Activated T-cell treated with anti-CD3 and anti-CD28 coated beads, Interleukin-2, amount 50 U/mL, for 48 hours (primary cell): Measurements from ENCODE around the gene ARFIP1.
"Not testable (repeated sequence)": the region's sequence is repeated elsewhere in the genome, so short reads cannot be mapped to it uniquely, and the experiment has no call there.

Source experiments
- DNase-seq, 2 experiments: peaks; one replicate each; pipeline ENCODE4 v3.0.0-alpha.2; 2020

Gene ARFIP1, protein sequence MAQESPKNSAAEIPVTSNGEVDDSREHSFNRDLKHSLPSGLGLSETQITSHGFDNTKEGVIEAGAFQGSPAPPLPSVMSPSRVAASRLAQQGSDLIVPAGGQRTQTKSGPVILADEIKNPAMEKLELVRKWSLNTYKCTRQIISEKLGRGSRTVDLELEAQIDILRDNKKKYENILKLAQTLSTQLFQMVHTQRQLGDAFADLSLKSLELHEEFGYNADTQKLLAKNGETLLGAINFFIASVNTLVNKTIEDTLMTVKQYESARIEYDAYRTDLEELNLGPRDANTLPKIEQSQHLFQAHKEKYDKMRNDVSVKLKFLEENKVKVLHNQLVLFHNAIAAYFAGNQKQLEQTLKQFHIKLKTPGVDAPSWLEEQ

GRCh38 chr4:152779513-152780266, at the start of gene ARFIP1, which contains the start of gene TIGD4:
Gene ARFIP1 (plus strand): TSS chr4:152779954. CDS start chr4:152829634, 49,680 bp downstream.
Gene TIGD4 (minus strand): TSS chr4:152779730. CDS start chr4:152771004, 8,726 bp downstream.
- DNase-seq: peak; percentile 93 to 96

DNA sequence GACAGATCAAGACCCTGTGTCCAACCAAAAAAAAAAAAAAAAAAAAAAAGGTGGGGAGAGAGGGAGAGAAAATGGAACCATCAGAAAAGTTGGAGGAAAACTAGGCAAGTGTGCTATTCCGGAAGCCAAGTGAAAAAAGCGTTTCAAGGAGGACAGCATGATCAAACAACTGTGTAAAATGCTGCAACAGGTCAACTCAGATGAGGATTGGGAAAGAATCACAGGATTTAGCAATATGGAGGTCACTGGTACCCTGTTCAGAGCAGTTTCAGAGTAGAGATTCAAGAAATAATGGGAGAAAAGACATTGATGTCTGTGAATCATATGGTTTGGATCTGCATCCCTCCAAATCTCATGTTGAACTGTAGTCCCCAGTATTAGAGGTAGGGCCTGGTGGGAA, 47.8 kb upstream of the ARFIP1 start:
- no peak for DNase-seq

- DNase-seq: no peak
Measured at GRCh38 chr4:152734015-152734698, 45.6 kb upstream of the ARFIP1 start.

- no peak for DNase-seq
Measured at GRCh38 chr4:152734699-152735050, 45.1 kb upstream of the ARFIP1 start.

GRCh38 chr4:152735396-152735859, 44.3 kb upstream of the ARFIP1 start:
- DNase-seq: no peak

- DNase-seq: no peak
Measured at GRCh38 chr4:152735906-152736305, 43.8 kb upstream of the ARFIP1 start.

DNA sequence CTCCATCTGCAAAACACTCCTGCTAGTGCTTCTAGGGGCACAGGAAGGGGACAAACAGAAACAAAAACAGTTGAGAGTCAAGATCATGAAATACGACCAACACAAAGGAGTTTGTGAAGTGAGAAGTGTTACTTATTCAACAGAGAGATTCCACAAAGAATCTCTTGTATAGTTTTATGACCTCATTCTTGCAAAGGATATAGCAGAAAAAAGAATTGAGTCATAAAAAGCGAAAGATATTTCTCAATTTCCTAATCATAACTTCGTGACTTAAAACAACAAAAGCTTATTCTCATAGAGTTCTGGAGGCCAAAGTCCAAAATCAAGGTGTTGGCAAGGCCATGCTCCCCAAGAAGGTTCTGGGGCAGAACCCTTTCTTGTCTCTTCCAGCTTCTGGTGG, 40.9 kb upstream of the ARFIP1 start:
- DNase-seq: no peak

GRCh38 chr4:152747444-152747843, 32.3 kb upstream of the ARFIP1 start:
- DNase-seq: no peak

DNA sequence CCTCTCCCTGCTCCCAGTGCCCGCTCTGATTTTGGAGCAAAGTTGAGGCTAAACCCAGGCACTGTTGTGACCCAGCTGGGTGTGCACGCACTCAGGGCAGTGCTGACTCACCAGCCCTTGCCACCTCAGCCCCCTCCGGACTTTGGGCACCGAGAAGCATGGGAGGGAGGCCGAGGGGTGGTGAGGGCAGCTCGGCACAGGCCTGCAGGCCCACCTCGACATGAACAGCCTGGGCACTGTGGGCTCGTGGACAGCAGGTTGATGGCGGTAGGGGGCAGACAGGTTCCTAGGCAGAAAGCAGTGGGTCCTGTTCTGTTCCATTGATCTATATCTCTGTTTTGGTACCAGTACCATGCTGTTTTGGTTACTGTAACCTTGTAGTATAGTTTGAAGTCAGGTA, 31.1 kb upstream of the ARFIP1 start:
- DNase-seq: no peak

DNA sequence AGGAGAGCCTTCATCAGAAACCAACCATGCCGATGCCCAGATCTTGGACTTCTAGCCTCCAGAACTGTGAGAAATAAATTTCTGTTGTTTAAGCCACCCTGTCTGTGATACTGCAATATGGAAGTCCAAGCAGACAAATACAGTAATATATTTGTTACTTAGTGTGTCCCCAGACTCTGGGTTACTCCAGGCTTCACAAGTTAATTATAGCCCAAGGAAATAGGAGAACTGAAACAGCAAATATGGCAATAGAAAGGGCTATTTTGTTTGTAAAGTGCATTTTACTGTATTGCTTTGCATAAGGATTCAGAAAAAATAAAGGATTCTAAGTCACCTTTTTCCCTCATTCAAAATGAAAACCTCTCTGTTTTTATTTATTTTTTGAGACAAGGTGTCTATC, 16.0 kb upstream of the ARFIP1 start:
- no peak for DNase-seq

DNA sequence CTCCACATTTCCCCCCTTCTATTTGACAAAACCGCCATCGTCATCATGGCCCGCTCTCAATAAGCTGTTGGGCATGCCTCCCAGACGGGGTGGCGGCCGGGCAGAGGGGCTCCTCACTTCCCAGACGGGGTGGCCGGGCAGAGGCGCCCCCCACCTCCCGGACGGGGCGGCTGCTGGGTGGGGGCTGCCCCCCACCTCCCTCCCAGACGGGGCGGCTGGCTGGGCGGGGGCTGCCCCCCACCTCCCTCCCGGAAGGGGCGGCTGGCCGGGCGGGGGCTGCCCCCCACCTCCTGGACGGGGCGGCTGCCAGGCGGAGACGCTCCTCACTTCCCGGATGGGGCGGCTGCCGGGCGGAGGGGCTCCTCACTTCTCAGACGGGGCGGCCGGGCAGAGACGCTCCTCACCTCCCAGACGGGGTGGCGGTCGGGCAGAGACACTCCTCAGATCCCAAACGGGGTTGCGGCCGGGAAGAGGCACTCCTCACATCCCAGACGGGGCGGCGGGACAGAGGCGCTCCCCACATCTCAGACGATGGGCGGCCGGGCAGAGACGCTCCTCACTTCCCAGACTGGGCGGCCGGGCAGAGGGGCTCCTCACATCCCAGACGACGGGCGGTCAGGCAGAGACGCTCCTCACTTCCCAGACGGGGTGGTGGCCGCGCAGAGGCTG, 14.6 kb upstream of the ARFIP1 start:
- DNase-seq: not testable (repeated sequence)

DNA sequence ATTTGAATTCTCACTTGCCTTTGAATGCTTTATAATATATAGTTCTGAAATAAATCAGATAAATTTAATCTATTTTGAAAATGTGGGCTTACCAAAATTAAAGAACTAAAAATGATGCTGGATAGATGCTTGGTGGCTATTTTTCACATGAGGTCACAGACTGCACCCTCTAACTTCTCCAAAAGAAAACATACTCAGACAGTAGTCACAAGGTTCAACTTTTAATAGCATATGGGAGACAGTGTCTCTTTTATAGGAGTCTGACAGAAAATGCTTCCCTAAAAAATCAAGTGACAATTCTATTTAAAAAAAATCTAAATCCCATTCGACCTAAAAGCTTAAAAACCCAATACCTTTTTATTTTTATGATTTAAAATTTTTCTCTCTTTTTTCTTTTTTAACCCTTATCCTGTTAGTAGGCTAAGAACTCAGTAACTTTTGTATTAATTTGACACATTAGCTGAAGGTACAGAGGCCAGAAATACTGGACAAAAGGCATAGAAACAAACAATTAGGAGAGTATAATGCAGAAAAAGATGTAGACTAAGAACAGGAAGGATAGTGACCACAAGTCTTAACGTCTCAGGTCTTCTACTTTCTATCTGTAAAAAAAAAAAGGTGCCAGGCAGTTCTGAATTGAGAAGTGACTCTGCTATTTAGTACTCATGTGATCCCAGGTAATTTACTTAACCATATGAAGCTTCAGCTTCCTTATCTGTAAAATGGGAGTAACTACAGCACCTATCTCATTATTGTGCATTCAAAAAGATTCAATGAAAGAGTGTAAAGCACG, 7.8 kb upstream of the ARFIP1 start:
- DNase-seq: no peak

GRCh38 chr4:152773339-152773738, 6.4 kb upstream of the ARFIP1 start:
- DNase-seq: no peak

GRCh38 chr4:152773953-152774352, 5.8 kb upstream of the ARFIP1 start:
- no peak for DNase-seq

DNA sequence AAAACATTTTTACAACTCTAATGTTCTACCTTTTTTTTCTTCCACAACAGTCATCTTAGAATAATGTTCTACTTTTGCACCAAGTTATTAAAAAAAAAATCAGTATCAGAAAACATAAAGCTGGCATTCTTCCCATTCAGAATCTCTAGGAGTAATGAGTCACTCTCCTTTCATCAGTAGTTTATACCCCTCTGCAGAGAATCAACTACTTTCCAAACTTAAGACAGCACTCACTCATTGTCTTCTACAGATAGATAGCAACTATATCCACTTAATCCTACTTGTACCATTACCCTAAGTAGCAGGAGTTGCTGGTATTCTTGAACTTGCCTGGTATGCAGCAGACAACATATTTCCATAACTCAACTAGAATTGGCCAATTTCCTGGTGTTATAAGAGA, 3.4 kb upstream of the ARFIP1 start:
- no peak for DNase-seq

DNA sequence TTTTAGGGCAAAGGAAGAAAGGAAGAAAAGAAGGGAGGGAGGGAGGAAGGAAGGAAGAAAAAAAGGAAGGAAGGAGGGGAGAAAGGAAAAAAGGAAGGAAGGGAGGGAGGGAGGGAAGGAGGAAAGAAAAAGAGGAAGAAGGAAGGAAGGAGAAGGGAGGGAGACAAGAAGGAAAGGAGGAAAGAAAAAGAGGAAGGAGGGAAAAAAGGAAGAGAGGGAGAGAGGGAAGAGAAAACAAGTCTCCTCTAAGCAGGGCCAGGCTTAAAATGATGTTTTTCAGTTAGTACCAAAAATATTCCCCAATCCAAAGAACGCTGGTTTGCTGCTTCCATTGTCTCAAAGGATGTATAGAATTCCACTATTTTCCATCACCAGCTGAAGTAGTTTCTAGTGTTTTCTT, 2.3 kb upstream of the ARFIP1 start:
- DNase-seq: no peak

DNA sequence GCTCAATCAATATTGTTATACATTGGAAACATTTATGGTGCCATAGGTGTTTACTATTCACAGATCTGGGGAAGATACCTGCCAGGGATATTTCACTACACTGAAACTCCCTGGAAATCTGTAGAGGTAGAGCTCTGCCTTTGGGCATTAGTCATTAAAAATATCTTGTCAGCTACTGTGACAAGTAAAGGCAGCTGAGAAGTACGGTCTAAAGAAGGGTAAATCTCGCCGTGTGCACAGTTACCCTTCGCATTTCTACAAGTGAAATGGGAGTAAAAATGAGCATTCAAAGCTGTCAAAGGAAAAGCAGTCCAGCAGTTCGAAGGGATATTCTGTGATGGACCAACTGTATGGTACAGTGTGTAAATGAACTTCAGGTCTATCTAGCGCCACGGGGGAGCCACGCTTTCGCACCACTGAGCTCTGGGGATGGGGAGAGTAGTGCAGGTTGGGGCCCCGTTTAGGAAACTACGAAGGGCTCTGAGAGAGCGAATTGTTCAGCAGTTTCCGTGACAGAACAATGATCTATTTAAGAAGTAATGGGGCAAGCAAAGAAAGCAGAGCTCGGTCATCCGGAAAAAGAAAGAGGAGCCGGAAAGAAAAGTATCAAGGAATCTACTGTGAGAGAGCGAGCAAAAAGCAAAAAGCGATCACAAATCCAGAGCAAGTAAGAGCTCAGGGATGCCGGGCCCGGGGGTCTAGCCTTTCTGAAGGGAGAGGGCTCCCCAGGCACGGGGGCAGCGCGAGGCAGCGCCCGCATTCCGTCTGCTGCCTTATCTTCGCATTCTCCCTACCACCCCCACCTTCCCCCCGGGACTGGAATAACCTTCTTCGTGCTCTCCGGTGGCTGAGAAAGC, 870 bp upstream of the ARFIP1 start:
- peak; percentile 42 to 49 for DNase-seq

DNA sequence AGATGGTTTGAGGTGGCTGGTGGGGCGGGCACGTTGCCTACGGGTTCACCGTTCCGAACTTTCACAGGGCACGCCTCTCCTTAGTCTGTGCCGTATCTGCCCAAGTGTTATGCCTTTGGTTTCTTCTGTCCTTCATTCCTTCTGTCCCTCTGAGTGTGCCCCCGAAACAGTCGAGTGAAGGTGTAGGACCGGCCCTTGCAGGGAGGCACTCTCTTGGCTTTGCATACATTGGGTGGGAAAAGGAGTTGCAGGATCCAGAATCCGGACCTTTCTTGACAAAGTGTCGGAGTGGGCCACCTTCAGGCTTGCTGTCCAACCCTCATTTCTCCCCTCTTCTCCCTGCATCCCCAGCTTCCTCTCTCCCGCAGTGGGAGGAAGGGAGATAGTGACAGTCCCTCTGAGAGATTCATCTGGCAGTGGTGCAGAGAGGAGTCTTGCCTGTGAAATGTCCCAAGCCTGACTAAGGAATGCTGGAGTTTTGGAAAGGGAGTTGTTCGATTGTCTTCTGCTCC, 569 bp downstream of the ARFIP1 start:
- no peak for DNase-seq

GRCh38 chr4:152784490-152785350, 5.0 kb downstream of the ARFIP1 start:
- DNase-seq: no peak
